GM18861 (cell line): Measurements from ENCODE around the gene HKDC1.

Experiments
- ATAC-seq: cut with Tn5 transposase; IDR thresholded peaks from one replicate; pipeline ENCODE4 v1.9.1; 2021; ENCODE audit not compliant: unreplicated experiment

Gene HKDC1

GRCh38 chr10:69215405-69216171 lies 4.5 kb upstream of the HKDC1 start:
- ATAC-seq = no peak

GRCh38 chr10:69216577-69217118 lies 3.5 kb upstream of the HKDC1 start:
- ATAC-seq = no peak

GRCh38 chr10:69217119-69217754 lies 2.9 kb upstream of the HKDC1 start:
- ATAC-seq = no peak

- no peak for ATAC-seq
These were observed 1.3 kb upstream of the HKDC1 start for GRCh38 chr10:69218831-69219230.

- ATAC-seq = no peak
These were observed 375 bp downstream of the HKDC1 start for GRCh38 chr10:69220507-69220906.

- ATAC-seq = peak; percentile 83
These were observed 2.3 kb downstream of the HKDC1 start for GRCh38 chr10:69222157-69223027.

GRCh38 chr10:69223028-69223342 lies 2.9 kb downstream of the HKDC1 start:
- no peak for ATAC-seq

- no peak for ATAC-seq
These were observed 4.9 kb downstream of the HKDC1 start for GRCh38 chr10:69224862-69225657.

GRCh38 chr10:69225681-69226080 lies 5.5 kb downstream of the HKDC1 start:
- ATAC-seq = no peak

GRCh38 chr10:69226919-69227450 lies 6.9 kb downstream of the HKDC1 start:
- no peak for ATAC-seq

GRCh38 chr10:69228151-69228550 lies 8.0 kb downstream of the HKDC1 start:
- no peak for ATAC-seq

GRCh38 chr10:69229616-69229916 lies 9.4 kb downstream of the HKDC1 start:
- ATAC-seq = no peak

- ATAC-seq = no peak
These were observed 10.0 kb downstream of the HKDC1 start for GRCh38 chr10:69230128-69230527.

GRCh38 chr10:69232252-69232651 lies 12.1 kb downstream of the HKDC1 start:
- no peak for ATAC-seq

- ATAC-seq = no peak
These were observed 12.8 kb downstream of the HKDC1 start for GRCh38 chr10:69232736-69233480.

GRCh38 chr10:69234447-69234846 lies 14.3 kb downstream of the HKDC1 start:
- no peak for ATAC-seq

GRCh38 chr10:69237528-69238159 lies 17.5 kb downstream of the HKDC1 start:
- peak; percentile 77 for ATAC-seq

GRCh38 chr10:69239136-69239535 lies 19.0 kb downstream of the HKDC1 start:
- no peak for ATAC-seq

- ATAC-seq = no peak
These were observed 19.8 kb downstream of the HKDC1 start for GRCh38 chr10:69239816-69240434.
